SHP77 treated with DMSO at 0.1 percent for 48 hours (cell line): Measurements from ENCODE around the gene PMAIP1.

Experiments used
- DNase-seq: peaks from one replicate; lab custom pipeline; 2025; lab: John Stamatoyannopoulos, UW

Gene PMAIP1

GRCh38 chr18:59912007-59912550 lies 12.3 kb downstream of the PMAIP1 start:
- DNase-seq: no peak

DNA sequence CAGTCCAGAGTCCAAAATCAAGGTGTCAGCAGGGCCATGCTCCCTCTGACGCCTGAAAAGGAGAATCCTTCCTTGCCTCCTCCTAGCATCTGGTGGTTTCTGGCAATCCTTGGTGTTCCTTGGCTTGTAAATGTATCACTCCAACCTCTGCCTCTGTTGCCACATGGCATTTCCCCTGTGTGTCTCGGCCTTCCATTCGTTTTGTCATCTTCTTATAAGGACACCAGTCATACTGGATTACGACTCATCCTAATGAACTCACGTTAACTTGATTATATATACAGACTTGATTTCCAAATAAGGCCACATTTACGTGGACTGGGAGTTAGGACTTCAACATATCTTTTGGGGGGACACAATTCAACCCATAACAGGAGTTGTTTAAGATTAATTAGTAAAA lies 15.8 kb downstream of the PMAIP1 start:
- no peak for DNase-seq

DNA sequence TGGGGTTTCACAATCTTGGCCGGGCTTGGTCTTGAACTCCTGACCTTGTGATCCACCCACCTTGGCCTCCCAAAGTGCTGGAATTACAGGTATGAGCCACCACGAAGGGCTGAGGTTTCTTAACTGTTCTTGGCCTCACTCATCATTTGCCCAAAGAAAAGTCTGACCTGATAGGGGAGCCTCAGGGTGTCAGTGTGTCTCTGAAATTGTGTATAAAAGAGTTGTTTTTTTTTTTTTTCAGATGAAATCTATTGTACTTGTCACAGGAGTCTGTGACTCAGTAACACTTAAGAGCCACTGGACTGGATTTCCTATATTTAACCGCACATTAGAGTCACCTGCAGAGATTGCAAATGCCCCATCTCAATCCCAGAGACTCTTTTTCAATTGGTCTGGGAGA lies 16.9 kb downstream of the PMAIP1 start:
- no peak for DNase-seq

GRCh38 chr18:59917422-59917821 lies 17.6 kb downstream of the PMAIP1 start:
- DNase-seq: no peak

DNA sequence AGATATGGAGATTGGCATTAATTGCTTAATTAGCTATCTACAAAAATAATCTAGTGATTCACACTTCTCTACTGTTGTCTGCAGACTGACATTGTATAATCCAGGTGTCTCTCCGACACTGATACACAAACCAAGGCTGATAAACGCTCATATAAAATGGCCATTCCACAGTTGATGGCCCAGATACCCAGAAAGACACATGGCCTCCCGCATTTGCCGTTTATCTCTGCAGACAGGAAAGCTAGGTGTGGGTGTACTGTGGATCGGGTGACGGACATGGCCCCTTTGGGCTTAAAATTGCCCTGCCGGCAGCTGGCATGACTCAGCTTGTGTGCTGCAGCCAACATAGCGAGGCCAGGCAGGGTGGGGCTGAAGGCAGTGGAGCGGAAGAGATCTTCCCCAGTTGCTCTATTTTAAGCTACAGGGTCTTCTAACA lies 18.5 kb downstream of the PMAIP1 start:
- peak; percentile 90 for DNase-seq

GRCh38 chr18:59918997-59919396 lies 19.2 kb downstream of the PMAIP1 start:
- DNase-seq: no peak

DNA sequence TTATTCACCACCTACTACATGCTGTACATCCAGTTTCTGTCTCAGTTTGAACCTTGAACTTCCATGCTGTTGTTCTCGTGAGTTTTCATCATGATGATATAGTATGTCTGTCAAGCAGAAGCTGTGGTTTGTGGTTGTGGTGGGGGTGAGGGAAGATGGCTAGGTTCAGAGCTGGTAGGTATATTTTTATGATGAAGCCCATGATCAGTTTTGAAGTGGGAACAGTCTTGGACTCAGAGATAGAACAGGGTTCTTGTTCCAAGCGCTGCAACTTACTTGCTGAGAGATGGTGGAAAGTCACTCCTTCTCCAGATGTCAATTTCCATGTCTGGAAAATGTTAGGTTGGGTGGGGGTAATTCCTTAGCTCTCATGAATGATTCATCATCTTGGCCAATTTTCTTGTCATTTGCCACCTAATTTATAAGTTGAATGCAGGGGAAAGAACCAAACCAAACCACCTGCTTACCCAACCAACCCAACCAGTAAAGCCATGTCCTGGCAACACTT lies 21.6 kb downstream of the PMAIP1 start:
- DNase-seq: no peak

GRCh38 chr18:59923539-59924196 lies 23.9 kb downstream of the PMAIP1 start:
- DNase-seq: no peak

- DNase-seq: no peak
Measured at GRCh38 chr18:59926131-59926530, 26.3 kb downstream of the PMAIP1 start.

DNA sequence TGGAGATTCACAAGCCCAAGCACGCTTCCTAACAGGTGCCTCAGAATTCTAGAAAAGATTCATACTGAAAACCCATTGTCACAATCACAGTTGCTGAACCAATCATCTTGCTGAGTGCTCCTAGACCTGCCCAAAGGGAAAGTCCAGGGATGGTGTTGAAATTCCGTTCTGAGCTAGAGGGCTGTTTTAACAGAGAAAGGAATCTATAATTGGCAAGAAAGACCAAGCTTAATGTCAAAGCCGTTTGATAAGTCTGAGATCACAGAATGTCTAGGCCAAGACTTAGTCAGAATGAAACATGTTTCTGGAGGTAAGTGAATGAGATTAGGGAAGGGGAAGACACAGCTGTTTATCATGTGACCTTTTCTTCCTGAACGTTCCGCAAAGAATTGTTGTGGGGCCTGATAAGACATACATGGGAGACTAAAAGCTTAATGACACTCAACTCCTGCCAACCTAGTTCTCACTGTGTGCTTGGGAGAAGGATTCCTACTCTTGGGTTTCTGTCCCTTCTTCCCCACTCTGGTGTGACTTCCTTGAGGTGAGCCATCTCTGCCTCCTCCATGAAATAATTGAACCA lies 27.5 kb downstream of the PMAIP1 start:
- no peak for DNase-seq

DNA sequence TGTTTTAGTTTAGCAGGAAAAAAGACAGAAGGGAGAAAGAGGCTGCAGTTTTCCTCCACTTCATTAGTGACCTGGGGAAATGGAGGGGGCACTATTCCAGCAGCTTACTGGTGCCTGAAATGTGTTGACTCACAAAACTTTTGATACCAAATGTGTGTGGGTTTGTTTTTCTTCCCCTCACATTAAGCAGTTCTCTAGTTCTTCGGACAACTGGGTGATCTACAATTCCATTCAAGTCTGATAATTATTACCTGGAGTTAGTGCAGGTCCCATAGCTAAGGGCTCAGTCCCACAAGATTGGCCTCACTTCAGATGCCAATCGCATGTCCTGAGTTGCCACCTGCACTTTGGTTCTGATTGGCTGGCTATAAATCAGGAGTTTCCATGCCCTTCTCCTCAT lies 28.4 kb downstream of the PMAIP1 start:
- no peak for DNase-seq

- no peak for DNase-seq
Measured at GRCh38 chr18:59929621-59930295, 30.0 kb downstream of the PMAIP1 start.

DNA sequence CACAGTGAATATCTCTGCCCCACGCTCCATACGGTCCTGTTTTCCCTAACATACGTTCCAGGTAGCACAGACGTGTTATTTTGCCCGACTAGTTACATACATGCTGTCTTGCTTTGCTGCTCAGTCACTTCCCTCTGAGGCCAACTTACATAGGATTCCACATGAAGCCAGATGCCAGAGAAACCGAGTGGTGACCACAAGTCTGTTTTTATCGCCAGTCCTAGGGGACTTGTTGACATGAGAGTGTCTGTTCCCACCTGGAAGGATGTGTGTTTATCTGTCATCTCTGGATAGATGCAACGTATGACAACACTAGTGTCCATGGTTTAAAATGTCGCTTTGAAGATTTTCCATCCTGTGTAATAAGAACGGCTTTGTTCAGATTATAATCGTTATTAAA lies 32.6 kb downstream of the PMAIP1 start:
- DNase-seq: no peak

- no peak for DNase-seq
Measured at GRCh38 chr18:59938676-59939075, 38.9 kb downstream of the PMAIP1 start.

GRCh38 chr18:59939127-59939526 lies 39.3 kb downstream of the PMAIP1 start:
- DNase-seq: no peak

DNA sequence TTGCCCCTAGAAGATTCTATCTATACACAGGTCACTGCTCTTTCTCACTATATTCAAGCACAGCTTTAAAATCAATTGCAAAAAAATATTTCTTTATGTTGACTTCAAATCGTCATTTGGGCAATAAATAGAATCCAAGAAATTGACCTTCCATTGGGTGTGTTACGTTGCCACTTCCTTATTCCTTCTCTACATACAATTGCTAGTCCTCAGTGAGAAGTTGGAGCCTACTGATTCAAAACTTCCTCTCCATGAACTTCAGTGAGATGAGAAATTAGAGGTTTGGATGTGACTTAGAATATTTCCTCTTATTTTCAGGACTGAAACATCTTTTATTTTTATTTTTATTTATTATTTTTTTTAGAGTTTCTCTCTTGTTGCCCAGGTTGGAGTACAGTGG lies 40.3 kb downstream of the PMAIP1 start:
- no peak for DNase-seq

- no peak for DNase-seq
Measured at GRCh38 chr18:59941331-59941730, 41.5 kb downstream of the PMAIP1 start.

GRCh38 chr18:59942601-59943000 lies 42.8 kb downstream of the PMAIP1 start:
- no peak for DNase-seq

DNA sequence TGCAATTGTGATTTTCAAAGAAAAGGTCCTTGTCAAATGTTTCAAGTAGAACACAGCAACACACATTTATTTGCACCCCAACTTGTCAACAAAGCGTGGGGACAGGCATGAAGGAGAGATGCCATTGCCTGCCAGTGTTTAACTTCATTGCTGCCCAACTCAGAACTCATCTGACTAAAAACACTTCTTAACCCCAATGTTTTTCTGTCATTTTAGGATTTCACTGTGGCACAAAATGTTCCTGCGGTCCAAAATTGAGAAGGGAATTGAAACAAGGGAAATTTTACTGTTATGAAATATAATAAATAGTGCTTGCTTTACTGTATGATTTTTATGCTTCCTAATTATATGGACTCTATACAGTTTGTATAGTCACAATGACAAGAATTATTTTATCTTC lies 45.7 kb downstream of the PMAIP1 start:
- no peak for DNase-seq

- DNase-seq: no peak
Measured at GRCh38 chr18:59950215-59950944, 50.6 kb downstream of the PMAIP1 start.

DNA sequence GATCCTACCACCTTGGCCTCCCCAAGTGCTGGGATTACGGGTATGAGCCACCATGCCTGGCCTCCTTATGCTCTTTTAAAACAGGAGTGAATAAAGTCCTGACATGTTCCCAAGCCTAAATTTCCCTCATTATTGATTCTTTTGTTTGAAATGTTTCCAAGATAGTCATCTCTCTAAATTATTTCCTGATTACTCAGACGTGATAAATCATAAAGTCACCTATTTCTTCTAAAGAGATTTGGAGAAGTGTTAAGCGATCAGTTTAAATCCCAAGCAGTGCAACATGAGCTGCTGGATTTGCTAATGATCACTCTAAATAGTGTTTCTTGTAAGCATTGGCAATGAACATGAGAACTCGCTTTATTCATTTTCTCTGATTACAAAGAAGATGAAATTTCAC lies 51.8 kb downstream of the PMAIP1 start:
- DNase-seq: no peak

GRCh38 chr18:59952283-59953007 lies 52.6 kb downstream of the PMAIP1 start:
- DNase-seq: no peak
